NOMO-1 treated with dmso at 0.1 percent for 144 hours (cell line): ENCODE data around the gene SPATA12.

Source experiments
- DNase-seq: peaks from one replicate; lab custom pipeline; 2025; ENCODE audit not compliant: unreplicated experiment; lab: John Stamatoyannopoulos, UW

SPATA12 gene

DNA sequence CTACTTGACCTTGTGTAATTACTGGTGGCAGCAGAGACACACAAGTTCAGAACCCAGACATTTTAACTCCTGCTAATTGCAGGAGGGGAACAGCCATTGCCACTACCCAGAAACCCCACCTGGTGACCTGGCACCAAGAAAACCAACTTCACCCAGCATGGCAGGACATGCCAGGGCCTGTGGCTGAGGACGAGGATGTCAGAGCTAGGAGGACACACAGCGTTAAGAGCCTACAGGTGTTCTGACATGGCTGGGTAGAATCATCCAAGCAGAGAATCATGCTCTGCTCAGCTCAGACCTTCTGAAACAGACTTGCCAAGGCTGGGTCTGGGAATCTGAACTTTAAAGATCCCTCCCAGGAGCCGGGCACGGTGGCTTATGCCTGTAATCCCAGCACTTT lies 11.7 kb upstream of the SPATA12 start:
- no peak for DNase-seq

DNA sequence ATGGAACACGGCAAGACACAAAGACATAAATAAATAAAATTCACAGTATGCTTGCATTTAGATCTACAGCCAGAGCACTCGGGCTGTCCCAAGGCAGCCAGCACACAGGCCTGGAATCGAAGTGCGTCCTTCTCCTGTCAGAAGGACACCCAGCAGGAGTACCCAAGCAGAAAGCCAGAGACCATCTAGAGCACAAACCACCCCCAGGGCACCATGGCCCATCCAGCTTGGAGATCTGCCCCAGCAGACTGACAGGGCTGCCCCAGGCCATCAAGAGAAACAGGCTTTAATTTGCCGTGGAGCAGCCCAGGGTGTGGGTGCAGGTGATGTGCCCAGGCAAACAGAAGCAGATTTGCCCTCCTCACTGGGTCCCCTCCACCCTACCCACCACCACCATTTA lies 7.8 kb upstream of the SPATA12 start:
- no peak for DNase-seq

DNA sequence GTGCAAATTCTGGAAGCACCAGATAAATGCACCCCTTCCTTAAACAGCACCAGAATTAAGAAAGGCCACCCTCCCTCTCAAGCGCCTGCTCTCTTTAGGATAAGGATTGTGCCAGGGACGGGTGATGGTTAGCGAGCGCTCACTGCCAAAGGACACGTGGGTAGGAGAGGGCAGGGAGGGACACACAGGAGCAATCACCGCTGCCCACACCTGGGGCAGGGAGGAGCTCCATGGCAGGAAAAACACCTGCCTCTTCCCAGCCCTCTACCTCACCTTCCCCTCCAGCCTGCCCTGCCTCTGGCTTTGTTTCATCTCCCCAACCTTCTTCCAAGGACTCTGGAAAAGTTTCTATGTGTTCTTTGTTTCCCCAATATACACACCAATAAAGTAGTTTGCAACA lies 7.3 kb upstream of the SPATA12 start:
- DNase-seq, result no peak

DNA sequence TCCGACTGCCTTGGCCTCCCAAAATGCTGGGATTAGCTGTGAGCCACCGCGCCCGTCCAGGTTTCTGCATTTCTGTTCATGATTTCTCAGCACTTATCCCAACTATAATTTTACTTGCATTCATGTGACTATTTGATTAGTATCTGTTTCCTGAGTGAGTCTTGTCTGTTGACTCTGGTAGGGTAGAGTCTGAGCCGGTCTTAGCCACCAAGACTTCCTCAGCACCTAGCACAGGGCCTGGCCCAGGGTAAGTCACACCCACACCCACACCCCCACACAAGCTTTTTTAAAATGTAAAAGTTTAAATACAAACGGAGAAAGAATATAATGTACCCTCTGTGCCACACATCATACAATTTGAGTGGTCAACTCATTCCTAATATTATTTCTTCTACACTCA lies 3.1 kb upstream of the SPATA12 start:
- no peak for DNase-seq

DNA sequence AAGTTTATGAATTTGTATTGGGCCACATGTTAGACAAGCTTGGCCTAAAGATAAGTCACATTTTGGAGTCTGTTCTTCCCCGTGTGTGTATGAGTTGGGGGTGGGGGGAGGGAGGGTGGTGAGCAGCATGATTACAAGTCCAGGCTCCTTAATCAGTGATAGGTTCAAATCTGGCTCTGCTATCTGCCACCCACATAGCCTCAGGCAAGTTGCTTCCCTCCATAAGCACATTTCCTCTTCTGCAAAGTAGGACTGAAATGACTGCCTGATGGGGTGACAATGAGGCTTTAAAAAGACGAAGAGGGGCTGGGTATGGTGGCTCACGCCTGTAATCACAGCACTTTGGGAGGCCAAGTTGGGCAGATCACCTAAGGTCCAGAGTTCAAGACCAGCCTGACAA lies 1.1 kb upstream of the SPATA12 start:
- DNase-seq, result no peak

DNA sequence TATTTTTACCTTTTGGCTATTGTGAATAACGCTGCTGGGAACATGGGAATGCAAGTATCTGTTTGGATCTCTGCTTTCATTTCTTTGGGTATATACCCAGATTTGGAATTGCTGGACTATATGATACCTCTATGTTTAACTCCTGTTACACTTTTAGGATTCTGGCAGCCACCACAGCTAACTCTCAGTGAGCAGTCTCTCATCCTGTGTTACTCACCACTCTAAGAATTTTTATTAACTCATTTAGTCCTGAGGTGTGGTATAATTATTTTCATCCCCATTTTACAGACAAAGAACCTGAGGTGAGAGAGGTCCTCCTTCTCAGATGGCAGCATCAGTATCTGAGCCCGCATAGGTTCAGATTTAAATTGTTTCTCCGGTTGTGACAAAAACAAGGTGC lies 1.1 kb downstream of the SPATA12 start:
- no peak for DNase-seq

DNA sequence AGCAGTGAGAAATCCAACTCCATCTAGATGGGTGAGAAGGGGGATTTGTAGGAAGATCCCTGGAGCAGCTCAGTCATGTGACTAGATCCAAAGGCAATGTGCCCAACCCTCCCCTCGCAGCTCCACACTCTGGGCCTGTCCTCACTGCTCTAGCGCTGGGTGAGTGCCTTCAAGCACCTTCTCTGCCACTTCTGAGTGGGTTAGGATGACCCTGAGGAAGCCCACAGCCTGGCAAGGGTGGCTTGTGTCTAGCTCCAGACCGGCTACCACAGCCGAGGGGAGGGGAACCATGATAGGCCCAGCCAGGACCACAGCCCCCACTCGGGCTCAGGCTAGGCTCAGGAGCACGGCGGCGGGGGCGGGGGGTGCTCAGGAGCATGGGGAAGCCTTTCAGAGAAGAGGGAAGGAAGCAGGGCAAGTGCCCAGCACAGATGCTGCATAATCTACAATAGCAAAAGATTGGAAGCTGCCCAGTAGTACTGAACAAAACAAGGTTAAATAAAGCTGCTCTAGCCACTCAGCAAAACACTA lies 1.7 kb downstream of the SPATA12 start:
- DNase-seq, result no peak

DNA sequence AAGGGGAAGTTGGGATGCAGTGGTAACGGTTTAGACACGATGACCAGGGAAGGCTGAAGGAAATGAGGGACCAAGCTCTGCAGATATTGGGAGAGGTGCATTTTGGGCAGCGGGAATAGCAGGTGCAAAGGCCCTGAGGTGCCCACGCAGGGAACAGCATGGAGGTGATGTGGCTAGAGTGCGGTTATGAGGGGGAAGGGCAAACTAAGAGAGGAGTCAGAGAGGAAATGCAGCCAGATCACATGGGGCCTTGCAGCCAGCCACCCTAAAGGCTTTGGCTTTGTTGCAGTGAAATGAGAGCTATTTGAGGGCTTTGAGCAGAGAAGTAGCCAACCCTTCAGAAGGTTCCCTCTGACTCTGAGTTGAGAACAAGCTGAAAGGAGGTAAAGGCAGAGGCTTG lies 2.6 kb downstream of the SPATA12 start:
- no peak for DNase-seq

DNA sequence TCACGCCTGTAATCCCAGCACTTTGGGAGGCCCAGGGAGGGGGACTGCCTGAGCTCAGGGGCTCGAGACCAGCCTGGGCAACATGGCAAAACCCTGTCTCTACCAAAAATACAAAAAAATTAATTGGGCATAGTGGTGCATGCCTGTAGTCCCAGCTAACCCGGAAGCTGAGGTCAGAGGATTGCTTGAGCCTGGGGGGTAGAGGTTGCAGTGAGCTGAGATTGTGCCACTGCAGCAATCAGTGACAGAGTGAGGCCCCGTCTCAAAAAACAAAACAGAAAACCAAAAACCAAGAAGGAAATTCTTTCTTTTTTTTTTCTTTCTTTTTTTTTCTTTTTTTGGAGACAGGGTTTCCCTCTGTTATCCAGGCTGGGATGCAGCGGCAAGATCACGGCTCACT lies 3.5 kb downstream of the SPATA12 start:
- no peak for DNase-seq

DNA sequence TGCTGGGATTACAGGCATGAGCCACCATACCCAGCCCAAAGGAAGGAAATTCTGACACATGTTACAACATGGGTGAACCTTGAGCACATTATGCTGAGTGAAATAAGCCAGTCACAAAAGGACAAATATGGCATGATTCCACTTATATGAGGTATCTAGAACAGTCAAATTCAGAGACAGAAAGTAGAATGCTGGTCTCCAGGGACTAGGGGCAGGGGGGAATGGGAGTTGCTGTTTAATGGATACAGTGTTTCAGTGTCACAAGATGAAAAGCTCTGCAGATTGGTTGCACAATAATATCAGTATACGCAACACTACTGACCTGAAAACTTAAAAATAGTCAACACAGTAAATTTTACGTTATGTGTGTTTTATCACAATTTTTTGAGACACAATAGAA lies 4.1 kb downstream of the SPATA12 start:
- no peak for DNase-seq

DNA sequence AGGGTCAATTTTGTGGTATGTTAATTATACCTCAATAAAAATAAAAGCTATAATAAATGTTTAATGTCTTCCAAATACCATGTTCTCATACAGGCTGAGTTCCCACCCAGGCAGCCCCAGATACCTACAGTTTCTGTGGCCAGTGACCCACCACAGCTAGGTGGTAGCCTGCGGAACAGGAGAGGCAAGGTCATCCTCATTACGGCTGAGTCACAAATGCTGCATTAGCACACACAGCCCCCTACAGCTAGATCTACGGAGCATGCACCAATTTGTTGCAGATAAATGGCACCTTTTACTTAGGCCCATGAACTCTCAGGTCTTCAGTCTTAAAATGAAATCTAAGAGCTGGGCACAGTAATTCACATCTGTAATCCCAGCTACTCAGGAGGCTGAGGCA lies 5.1 kb downstream of the SPATA12 start:
- DNase-seq, result no peak

DNA sequence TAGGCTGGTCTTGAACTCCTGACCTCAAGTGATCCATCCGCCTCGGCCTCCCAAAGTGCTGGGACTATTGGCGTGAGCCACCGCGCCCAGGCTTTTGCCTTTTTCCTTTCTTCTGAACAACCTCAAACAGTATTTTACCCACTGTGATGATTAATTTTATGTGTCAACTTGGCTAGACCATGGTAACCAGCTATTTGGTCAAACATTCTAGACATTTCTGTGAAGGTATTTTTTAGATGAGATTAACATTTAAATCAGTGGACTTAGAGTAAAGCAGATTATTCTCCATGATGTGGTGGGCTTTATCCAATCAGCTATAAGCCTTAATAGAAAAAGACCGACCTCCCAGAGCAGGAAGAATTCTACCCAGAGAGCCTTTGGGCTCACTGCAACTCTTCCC lies 6.0 kb downstream of the SPATA12 start:
- no peak for DNase-seq

DNA sequence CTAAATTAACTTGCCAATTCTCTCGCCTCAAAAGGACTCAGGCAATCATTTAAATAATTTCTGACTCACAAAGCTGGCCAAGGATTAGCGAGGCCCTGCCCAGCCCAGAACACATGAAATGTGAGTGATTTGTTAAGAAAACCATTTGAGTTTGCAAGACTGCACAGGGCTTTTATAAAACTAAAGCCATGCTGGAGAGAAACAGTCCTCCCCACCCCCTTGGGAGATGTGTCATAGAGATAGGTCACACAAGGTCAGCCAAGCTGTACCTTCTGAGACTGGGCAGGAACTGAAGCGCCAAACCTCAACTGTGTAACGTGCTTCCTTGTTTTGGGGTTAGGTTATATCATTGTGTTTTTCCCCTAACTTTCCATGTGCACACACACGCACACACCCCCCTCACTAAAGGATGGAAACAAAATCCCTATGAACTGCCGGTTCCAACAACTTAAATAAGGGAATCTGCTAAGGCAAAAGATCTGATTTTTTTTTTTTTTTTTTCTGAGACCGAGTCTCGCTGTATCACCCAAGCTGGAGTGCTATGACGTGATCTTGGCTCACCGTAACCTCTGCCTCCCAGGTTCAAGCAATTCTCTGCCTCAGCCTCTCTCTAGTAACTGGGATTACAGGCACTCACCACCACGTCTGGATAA lies 8.1 kb downstream of the SPATA12 start:
- DNase-seq, result peak; percentile 71

DNA sequence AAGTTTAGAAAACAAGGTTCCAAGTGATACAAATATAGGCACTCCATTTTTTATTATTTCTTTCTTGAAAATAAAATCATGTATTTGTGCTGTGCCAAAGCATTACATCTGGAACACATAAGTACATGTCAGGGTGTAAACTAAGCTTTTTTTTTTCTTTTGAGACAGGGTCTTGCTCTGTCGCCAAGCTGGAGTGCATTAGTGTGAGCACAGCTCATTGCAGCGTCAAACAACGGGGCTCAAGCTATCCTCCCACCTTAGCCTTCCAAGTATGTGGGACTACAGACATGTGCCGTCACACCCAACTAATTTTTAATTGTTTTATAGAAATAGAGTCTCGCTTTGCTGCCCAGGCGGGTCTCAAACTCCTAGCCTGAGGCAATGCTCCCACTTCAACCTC lies 9.0 kb downstream of the SPATA12 start:
- DNase-seq, result no peak

DNA sequence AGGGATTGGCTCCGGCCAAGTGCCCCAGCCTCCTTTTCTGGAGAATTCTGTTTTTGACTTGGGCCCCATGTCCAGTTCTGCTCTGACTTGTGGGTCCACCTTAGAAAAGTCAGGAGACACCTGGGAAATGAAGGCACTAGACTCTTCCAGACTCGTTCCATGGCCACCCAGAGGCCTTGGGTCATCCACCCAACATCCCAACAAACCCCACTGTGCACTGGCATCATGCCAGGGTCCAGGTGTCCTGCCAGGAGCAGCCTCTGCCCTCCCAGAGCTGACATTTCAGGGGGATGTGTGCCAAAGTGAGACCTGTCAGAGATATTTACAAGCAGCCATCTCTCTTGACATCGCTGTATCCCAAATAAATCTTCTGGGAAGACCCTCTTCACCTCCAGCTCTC lies 13.2 kb downstream of the SPATA12 start:
- no peak for DNase-seq

DNA sequence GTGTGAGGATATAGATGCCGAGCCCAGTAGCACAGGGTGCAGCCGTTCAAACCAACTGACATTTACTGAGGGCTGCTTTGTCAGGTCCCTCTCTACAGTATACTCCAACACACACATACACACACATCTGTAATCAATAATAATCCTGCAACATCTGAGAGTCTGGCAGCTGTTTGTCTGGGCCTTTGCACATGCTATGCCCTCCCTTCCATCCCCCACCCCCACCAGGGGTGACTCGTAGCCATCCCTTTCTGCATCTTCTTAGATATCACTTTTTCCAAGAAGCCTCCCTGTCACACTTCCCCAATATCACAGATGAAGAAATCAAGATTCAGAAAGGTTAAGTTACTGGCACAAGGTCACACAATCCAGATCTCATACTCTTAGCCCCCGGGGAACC lies 13.7 kb downstream of the SPATA12 start:
- DNase-seq, result no peak

DNA sequence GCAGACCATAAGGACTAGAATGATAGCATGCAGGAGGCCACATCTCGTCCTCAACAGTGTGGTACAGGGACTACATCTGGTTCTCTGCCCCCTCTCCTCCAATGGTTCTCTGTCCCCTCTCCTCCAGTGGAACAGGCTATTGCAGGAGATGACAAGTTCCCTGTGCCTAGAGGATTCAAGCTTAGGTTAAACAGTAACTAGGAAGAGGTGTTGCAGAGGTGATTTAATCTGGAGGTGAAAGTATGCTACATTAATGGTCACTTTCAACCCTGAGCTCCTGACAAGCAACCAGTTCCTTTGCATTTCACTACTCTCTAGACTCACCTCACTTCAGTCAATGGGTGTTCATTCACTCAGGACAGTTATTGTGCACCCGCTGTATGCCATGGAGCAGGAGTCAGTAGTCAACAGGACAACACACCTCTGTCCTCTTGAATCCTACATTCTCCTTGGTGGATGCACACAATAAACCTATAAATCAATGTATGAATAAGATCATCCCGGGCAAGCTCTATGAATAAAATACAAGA lies 16.0 kb downstream of the SPATA12 start:
- no peak for DNase-seq

DNA sequence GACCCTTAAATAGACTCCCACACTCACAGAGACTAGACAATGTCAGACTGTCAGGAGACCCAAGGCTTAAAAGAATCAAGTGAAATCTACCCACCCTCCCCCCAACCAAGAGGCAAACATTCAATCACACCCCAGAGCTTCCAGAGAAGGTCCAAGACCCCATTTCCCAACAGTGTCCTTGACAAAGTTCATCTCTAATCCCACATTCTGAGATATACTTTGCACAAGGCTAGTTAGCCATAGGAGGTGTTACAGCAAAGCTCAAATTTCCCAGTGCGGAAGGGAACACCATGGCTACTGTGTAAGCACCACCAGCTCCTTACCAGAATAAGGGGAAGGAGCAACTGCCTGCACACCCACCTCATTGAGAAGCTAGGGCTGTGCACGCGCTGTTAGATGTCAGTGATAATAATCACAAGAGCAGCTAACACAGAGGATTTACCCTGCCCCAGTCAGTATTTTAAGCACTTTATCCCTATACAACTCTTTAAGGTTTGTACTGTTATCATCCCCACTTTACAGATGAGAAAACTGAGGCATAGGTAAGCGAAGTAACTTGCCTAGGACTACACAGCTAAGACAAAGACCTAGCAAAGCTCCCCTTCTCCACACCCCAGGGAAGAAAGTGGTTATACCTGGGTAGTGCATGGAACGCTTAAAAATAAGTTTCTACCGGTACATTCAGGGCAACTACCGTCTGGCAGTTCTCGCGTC lies 17.3 kb downstream of the SPATA12 start:
- no peak for DNase-seq

DNA sequence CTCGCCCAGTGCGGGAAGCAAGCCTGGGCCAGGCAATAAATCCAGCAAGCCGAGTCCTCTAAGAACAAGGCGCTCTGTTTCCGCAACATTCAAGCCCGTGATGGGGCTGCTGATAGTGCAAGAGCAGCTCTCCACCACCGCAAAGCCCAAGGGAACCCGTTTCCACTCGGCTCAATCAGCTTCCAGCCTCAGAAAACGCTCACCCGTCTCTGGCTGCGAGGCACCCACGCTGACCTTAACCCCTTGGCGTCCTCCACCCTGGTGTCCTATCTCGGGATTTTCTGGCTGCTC lies 17.8 kb downstream of the SPATA12 start:
- no peak for DNase-seq

DNA sequence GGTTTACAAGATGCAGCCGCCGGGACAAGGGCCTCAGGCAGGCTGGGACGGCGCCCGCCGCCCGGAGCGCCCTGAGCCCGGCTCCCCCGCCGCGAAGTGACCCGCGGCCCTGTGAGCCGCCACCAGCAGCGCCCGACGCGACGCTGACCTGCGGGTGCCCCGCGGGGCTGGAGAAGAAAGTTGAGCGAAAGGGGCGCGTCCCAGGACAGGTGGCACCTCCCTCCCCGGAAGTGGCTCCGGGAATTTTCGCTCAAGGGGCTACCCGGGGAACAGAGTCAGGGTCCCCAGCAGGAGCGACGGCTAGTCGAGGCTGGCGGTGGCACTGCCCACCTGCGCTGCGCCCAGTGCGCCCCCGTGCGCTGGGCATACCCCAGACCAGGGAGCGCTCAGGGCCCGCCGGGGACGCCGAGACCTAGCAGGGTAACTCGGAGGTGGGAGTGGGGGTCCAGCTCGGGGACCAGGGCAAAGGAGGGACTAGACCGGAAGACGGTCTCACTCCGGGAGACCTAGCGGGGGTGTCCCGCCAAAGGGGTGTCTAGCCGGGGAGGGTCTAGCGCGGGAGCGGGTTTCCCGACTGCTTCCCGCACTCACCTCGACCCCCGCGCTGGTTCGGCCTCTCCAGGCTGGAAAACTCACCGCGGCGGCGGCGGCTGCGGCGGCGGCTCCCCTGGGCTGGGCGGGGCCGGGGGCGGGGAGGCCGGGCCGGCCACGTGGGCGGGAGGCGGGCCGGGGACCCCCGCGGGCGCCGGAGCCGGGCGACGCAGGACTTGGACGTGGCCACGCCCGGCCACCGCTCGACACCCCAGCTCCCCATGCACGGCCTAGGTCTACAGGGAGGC lies 18.4 kb downstream of the SPATA12 start:
- no peak for DNase-seq

DNA sequence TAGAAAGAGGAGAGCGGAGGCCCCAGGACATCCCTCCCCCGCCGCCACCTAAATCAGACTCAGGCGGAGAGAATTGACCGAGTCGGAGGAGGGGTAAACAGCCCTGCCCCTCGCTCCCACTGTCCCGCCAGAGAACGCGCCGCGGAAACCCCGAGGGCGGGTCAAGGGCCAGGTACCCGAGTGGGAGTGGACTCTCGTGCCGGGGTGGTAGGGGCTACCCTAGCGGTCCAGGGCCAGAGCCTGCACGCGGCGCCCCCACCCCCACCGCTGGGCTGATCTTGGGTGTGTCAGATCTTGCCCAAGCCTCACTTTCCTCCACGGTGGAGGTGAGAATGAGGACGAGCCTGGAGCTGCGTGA lies 19.0 kb downstream of the SPATA12 start:
- no peak for DNase-seq

DNA sequence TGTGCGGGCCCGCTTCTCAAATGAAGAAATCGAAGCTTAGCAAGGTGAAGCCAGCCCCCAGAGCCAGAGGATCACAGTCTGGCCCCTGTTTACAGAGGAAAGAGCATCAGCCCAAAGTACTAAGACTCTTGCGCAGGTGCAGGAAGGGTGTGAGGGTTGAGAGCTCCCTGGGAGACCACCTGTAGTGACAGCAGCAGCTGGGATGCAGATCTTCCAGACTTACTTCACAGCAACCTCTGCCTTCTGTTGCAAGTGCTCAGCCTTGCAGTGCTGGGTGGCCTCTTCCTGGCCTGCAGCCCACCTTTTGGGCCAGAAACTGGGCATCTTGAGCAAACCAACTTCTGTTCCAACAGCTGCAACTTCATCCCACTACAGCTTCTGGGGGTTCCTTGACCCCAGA lies 19.7 kb downstream of the SPATA12 start:
- DNase-seq, result no peak
